GM18868 (cell line): ENCODE results near the gene ZNF546.
A peak's percentile ranks its signal among the peaks of the same experiment; 100 is the strongest.
"Not testable (repeated sequence)": the region's sequence is repeated elsewhere in the genome, so short reads cannot be mapped to it uniquely, and the experiment has no call there.

Experiments used
- ATAC-seq: cut with Tn5 transposase; IDR thresholded peaks from one replicate; pipeline ENCODE4 v1.9.1; 2021; ENCODE audit warnings: mild to moderate bottlenecking, moderate library complexity; ENCODE audit not compliant: unreplicated experiment

ZNF546 gene

DNA sequence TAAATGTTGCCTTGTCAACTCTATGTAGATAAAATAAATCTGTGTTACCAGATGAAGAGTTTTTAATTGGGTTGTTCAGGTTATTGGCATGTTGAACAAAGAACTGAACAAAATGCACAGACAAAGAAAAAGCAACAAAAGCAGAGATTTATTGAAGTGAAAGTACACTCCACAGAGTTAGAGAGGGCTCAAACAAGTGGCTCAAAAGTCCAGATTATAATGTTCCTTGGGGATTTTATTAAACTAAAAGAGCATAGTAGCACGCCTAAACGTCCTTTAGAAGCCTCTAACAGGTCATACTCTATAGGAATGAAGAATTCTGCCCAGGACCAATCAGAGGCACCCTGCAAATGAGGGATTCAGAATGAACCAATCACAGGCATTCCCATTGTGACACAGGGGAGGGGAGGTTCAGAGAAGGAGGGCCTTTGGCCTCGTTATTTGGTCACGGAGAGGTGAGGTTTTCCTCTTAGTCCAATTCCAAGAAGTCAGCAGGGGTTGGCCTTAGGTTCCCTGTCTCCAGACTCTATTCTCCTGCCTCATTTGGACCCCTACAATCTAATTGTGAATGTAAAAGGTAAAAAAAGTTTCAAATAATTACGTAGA is 13.1 kb upstream of the ZNF546 start:
- no peak for ATAC-seq

DNA sequence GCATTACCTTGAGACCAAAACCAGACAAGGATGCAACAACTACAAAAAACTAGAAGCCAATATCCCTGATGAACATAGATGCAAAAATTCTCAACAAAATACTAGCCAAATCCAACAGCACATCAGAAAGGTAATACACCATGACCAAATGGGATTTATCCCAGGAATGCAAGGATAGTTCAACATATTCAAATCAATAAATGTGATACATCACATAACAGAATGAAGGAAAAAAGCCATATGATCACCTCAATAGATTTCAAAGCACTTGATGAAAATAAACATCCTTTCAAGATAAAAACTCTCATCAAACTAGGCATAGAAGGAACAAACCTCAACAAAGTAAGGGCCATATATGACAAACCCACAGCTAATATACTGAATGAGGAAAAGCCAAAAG is 10.2 kb upstream of the ZNF546 start:
- no peak for ATAC-seq

DNA sequence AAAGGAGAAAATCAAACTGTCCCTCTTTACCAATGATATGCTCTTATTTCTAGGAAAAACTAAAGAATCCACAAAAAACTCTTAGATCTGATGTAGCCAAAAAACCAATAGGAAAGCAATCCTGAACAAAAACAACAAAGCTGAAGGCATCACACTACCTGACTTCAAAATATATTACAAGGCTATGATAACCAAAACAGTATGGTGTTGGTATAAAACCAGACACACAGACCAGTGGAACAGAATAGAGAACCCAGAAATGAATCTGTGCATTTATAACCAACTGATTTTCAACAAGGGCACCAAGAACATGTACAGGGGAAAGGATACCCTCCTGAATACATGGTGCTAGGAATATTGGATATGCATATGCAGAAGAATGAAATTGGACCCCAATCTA is 9.7 kb upstream of the ZNF546 start:
- no peak for ATAC-seq

DNA sequence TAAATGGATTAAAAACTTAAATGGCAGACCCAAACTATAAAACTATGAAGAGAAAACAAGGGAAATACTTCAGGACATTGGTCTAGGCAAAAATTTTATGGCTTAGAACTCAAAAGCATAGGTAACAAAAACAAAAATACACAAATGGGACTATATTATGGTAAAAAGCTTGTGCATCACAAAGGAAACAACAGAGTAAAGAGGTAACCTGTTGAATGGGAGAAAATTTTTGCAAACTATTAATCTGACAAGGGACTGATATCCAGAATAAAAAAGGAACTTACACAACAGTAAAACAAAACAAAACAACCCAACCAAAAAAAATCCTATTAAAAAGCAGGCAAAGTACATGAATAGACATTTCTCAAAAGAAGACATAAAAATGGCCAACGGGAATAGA is 9.3 kb upstream of the ZNF546 start:
- ATAC-seq: no peak

DNA sequence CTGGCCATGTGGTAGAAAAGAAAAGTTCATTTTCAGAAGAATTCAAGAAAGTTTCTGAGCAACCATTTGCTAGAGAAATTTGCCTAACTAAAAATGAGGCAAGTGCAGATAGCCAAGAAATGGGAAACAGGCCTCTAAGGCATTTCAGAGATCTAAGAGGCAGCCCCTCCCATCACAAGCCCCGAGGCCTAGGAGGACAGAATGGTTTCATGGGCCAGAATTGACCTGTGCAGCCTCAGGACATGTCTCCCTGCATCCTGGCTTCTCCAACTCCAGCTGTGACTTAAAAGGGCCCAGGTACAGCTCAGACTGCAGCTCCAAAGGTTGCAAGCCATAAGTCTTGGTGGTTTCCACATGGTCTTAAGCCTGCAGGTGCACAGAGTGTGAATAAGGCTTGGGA is 3.3 kb upstream of the ZNF546 start:
- ATAC-seq: no peak

DNA sequence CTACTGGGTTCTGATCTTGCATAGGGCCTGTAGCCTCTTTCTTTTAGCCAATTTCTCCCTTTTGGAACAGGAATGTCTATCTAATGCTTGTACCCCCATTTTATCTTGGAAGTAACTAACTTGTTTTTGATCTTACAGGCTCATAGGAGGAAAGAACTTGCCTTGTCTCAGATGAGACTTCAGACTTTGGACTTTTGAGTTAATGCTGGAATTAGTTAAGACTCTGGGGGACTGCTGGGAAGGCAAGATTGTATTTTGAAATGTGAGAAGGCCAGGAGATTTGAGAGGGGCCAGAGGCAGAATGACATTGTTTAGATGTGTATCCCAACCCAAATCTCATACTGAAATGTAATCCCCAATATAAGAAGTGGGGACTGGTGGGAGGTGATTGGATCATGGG is 2.5 kb upstream of the ZNF546 start:
- no peak for ATAC-seq

DNA sequence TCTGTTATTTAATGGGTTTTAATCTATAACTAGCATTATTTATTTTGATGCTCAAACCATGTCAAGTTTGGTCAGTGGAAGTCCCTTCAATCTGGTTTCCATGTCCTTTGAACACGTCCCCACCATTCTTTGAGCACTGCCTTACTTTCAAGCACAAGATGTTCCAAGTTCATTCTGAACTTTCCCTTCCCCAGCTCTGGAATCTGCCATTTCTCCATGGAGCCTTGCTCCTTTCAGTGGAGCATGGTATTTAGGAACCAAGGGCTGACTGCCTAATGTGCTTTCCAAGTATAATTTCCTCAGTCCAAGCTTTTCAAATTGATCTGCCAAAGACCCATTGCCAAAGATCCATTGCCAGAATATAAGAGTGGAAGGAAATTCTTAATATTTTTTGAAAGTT is 1.1 kb upstream of the ZNF546 start:
- ATAC-seq: no peak

DNA sequence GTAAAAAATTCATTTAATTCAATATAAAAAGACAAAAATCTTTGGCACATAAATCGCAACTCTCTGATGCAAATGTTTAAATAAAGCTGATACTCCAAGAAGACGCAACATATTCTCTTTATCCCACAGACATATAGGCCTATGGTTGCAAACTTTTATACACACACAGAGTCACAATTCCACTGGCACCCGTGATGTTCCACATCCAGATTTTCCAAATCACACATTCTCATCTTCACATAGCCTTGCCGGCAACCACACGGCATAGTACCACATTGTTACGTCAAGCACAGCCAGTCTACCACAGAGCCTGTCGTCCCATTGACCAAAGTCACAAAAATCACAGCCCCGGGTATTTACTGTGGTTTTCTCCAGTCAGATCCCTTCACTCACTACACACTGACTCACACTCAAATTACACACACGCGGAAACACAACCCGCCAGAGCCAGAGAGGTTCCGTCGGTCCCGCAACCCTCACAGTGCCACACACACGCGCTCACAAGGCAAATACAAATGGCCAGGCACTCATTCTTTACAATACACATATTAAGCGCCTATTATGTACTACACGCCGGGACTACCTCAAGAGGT is 546 bp upstream of the ZNF546 start:
- ATAC-seq: peak; percentile 37

DNA sequence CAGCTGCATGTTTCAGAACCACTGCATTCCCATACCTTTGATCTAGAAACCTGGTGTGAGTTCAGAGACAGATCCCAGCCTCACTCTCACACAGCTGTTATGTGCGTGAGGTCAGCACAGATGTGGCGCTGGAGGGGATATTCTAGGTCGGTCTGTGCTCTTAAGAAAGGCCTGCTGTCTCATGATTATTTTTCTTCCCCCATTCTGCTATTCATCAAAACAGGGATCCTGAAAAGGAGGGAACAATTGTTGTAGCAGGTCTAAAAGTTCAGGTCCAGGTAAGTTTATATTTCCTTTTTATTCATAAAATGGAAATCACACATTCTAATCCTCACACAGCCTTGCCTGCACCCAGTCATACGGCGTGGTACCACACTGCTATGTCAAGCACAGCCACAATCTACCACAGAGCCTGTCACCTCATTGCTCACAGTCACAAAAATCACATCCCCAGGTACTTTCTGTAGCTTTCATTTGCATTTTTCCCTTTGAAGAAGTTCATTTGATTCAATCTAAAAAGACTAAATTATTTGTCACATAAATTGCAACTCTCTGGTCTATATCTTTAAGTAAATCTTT is 867 bp downstream of the ZNF546 start:
- ATAC-seq: no peak

DNA sequence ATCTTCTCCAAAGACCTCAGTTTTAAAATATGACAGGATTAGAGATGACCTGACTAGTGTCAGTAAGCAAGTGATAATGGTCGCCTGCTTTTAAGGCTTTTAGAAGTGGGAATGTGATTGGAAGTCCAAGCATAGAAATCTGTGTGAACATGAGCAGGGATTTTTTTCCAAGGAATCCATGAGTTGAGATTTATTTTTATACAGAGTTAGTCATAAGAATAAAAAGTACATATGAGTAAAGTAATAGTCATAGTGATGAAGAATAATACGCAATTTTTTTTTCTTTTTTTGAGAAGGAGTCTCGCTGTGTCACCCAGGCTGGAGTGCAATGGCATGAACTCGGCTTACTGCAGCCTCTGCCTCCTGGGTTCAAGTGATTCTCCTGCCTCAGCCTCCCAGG is 1.6 kb downstream of the ZNF546 start:
- ATAC-seq: no peak

DNA sequence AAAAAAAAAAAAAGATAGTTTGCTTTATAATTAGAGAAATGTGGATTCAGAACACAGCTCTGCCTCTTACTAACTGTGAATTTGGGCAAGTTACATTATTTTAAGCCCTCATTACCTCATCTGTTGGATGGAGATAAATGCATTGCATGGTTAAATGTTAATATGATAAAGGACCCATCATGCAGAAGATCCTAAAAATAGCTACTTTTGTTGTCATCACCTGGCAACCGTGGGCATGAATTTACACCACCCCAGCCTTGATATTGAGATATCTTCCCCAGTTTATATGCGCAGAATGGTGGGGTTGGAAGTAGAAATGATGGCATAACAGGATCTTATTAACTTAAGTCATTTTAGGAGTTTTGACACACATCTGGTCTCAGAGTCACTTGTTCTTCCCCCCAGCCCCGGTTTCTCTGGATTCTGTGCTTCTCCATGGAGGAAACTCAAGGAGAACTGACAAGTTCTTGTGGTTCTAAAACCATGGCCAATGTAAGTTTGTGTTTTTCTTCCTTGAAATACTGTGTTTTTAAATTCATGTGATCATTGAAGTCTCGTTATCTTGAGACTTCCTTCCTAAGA is 8.9 kb downstream of the ZNF546 start:
- ATAC-seq: no peak

DNA sequence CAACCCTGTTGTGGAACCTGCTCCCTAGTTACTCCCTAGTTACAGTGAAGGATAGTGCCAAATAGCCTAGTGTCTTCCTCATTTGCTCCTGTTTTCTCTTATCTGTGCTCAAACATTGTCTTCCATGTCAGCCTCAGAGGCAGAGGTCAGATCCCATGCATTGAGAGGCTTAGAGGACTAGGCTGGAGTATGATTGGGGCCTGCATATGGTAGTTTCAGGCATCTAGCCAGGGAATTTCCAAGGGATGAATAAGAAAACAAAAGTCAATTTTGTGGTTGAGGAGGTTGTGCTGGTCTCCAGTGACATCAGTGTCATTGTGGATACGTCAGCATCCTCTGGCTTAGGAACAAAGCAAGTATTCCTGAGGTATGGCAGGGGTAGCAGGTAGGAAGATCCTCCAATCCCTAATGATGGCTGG is 9.4 kb downstream of the ZNF546 start:
- ATAC-seq: no peak

DNA sequence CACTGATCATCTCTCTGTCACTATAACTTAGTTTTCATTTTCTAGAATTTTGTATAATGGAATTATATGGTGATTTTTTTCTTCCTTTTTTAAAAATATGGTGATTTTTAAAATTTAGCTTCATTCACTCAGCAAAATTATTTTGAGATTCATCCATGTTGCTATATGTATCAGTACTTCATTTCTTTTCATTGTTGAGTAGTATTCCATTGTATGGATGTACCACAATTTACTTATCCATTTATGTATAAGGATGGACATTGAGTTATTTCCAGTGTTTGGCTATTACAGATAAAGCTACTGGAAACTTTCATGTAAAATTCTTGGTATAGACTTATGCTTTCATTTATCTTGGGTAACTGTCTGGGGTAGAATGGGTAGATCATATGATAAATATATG is 12.8 kb downstream of the ZNF546 start:
- no peak for ATAC-seq

DNA sequence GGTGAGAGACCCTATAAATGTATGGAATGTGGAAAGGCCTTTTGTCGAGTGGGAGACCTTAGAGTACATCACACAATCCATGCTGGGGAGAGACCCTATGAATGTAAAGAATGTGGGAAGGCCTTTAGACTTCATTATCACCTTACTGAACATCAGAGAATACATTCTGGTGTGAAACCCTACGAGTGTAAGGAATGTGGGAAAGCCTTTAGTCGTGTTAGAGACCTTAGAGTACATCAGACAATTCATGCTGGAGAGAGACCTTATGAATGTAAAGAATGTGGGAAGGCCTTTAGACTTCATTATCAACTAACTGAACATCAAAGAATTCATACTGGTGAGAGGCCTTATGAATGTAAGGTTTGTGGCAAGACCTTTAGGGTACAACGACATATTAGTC is 17.1 kb downstream of the ZNF546 start:
- no peak for ATAC-seq

DNA sequence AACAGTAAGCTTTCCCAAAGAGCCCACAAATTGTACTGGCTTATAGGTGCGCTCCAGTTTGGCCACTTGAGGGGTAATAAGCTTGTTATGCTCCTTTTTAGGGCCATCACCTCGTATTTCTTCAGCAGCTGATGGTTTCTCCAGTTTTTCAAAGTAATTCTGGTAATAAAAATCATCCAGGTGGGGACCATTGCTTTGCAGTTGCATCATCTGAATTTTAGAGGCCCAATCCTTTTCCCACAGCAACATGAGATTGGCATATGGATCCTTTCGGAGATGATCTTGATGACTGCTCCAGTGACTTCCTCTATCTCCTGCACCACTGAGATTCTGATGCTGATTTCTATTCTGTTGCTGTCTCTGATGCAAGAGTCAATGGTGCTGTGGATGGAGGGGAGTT is 27.1 kb downstream of the ZNF546 start:
- no peak for ATAC-seq

DNA sequence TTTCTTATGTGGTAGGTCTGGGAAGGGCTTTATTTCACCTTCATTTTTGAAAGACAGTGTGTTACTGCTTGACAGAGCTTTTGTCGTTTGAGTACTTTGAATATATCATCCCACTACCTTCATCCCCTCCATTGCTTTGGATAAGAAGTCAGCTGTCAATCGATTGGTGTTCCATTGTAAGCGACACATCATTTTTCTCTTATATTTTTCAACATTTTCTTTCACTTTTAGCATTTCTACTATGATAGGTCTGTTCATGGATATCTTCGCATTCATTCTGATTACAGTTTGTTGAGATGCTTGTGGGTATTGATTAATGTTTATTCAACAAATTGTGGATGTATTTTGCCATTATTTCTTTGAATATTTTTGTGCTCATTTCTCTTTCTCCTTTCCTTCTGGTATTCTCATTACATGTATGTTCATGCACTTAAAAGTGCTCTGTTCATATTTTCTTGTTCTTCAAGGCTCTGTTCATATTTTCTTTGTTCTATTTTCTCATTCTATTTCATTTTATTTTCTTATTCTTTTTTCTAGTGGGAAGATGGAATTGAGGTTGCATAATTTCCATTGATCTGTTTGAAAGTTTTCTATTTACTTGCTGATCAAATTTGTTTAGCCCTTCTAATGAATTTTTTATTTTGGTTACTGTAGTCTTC is 29.2 kb downstream of the ZNF546 start:
- ATAC-seq: no peak

DNA sequence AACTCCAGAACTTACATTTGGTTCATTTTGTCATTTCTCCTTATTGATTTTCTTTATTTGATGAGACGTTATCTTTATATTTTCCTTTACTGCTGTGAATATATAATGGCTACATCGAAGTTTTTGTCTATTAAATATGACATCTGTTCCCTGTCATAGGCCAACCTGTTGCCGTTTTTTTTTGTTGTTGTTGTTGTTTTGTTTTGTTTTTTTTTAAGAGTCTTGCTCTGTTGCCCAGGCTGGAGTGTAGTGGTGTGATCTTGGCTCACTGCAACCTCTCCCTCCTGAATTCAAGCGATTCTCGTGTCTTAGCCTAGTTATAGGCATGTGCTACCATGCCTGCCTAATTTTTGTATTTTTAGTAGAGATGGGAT is 29.7 kb downstream of the ZNF546 start:
- no peak for ATAC-seq

DNA sequence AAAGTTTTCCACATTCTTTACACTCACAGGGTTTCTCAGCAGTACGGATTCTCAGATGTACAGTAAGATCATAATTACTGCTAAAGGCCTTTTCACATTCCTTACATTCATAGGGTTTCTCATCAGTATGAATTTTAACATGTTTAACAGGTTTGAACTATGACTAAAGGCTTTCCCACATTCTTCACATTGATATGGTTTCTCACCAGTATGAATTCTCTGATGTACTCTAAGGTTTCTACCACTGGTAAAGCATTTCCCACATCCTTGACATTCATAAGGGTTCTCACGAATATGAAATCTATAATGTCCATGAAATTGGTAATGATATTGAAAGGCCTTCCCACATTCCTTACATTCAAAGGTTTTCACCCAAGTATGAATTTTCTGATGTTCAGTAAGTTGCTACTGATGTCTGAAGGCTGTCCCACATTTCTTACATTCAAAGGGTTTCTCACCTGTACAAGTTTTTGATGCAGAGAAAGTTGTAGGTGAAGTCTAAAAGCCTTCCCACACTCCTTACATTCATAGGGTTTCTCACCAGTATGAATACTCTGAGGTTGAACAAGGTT is 37.2 kb downstream of the ZNF546 start:
- no peak for ATAC-seq

DNA sequence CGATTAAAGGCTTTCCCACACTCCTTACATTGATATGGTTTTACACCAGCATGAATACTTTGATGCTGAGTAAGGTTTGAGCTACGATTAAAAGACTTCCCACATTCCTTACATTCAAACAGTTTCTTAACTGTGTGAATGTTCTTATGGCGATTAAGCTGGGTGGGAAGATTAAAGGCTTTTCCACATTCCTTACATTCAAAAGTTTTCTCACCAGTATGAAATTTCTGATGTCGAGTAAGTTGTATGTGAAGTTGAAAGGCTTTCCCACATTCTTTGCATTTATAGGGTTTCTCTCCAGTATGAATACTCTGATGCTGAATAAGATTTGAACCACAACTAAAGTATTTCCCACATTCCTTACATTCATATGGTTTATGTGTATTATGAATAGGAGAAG is 39.1 kb downstream of the ZNF546 start:
- ATAC-seq: no peak

DNA sequence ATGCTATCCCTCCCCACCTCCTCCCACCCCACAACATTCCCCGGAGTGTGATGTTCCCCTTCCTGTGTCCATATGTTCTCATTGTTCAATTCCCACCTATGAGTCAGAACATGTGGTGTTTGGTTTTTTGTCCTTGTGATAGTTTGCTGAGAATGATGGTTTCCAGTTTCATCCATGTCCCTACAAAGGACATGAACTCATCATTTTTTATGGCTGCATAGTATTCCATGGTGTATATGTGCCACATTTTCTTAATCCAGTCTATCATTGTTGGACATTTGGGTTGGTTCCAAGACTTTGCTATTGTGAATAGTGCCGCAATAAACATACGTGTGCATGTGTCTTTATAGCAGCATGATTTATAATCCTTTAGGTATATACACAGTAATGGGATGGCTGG is 41.2 kb downstream of the ZNF546 start:
- ATAC-seq: not testable (repeated sequence)

DNA sequence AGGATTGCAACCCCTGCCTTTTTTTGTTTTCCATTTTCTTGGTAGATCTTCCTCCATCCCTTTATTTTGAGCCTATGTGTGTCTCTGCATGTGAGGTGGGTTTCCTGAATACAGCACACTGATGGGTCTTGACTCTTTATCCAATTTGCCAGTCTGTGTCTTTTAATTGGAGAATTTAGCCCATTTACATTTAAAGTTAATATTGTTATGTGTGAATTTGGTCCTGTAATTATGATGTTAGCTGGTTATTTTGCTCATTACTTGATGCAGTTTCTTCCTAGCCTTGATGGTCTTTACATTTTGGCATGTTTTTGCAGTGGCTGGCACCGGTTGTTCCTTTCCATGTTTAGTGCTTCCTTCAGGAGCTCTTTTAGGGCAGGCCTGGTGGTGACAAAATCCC is 44.9 kb downstream of the ZNF546 start:
- not testable (repeated sequence) for ATAC-seq

DNA sequence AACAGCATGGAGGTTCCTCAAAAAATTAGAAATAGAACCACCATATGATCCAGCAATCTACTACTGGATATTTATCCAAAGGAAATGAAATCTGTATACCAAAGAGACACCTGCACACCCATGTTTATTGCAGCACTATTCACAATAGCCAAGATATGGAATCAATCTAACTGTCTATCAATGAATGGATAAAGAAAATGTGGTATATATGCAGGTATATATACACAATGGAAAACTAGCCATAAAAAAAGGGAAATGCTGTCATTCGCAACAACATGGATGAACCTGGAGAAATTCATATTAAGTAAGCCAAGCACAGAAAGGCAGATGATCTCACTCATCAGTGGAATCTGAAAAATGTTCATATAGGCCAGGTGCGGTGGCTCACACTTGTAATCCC is 56.6 kb downstream of the ZNF546 start:
- no peak for ATAC-seq
